H1 (cell line): ENCODE data around the gene BRMS1L. TPM values are rescaled to one million over a fixed set of nuclear protein-coding genes. Genes with fewer than 3 reads are reported as not detected.

Experiments used
- BACH1 ChIP-seq: IDR thresholded peaks from 2 replicates; pipeline ENCODE4 v1.6.1; 2012; ENCODE audit warnings: low read length, improper control_type of control experiment
- CTBP2 ChIP-seq: IDR thresholded peaks from 2 replicates; pipeline ENCODE4 v1.7.0; 2011; ENCODE audit warnings: borderline replicate concordance, mild to moderate bottlenecking, moderate library complexity, mixed read lengths, low read length; ENCODE audit not compliant: insufficient read depth, insufficient read length
- MAFK ChIP-seq: IDR thresholded peaks from 2 replicates; pipeline ENCODE4 v1.6.1; 2012; ENCODE audit warnings: low read depth, mild to moderate bottlenecking, improper control_type of control experiment, low read length
- SRF ChIP-seq: IDR thresholded peaks from 2 replicates; pipeline ENCODE4 v1.6.1; 2011; ENCODE audit warnings: mild to moderate bottlenecking, low read depth, low read length, moderate library complexity
- SUZ12 ChIP-seq: fragments of 200-600 bp; sonication (generic); IDR thresholded peaks from 2 replicates; pipeline ENCODE4 v1.6.1; 2012; ENCODE audit warnings: mild to moderate bottlenecking, inconsistent platforms, low read length, moderate library complexity, mixed read lengths
- polyA plus RNA-seq, 7 experiments: library from polyadenylated mRNA; depleted of rRNA in 3 of 7; stranded (reverse) in 5 of 7; unstranded in 2 of 7; fragments of >200 nt in 5 of 7; fragments of 200-250 nt in 2 of 7; gene quantifications; 1 replicate in 5 of 7; 2 replicates in 1 of 7; 4 replicates in 1 of 7; pipeline versions ENCODE4 v1.2.1 to v1.2.3, GENCODE V29; 2011 to 2013; ENCODE audit warnings: missing spikeins in 2 of 7, mixed read lengths in 2 of 7
- total RNA-seq: library from RNA; stranded (reverse); fragmentation: NEBNext Ultra II Directional; extraction: Animal tissue kit (Norgen Biotek cat#: 25700); gene quantifications from 2 replicates; pipeline ENCODE4 v1.2.1, GENCODE V29; 2021
- TF ChIP-seq, protein P1 (sequence below): fragments of 300-600 bp; sonication (generic); IDR thresholded peaks from 2 replicates; pipeline ENCODE4 v1.7.1; 2012; ENCODE audit warnings: low read length, moderate library complexity, mild to moderate bottlenecking, inconsistent platforms; ENCODE audit not compliant: insufficient replicate concordance
- TF ChIP-seq, protein P2 (sequence below): IDR thresholded peaks from 2 replicates; pipeline ENCODE4 v1.6.1; 2011; ENCODE audit warnings: low read depth, mild to moderate bottlenecking, low read length; ENCODE audit not compliant: insufficient read depth

Gene BRMS1L
- total and polyA plus RNA-seq, 2 of the 8 experiments (the other 6 are each of a cell fraction or from before 2014, with no cell fraction given), result 4.4 to 10.9 TPM

DNA sequence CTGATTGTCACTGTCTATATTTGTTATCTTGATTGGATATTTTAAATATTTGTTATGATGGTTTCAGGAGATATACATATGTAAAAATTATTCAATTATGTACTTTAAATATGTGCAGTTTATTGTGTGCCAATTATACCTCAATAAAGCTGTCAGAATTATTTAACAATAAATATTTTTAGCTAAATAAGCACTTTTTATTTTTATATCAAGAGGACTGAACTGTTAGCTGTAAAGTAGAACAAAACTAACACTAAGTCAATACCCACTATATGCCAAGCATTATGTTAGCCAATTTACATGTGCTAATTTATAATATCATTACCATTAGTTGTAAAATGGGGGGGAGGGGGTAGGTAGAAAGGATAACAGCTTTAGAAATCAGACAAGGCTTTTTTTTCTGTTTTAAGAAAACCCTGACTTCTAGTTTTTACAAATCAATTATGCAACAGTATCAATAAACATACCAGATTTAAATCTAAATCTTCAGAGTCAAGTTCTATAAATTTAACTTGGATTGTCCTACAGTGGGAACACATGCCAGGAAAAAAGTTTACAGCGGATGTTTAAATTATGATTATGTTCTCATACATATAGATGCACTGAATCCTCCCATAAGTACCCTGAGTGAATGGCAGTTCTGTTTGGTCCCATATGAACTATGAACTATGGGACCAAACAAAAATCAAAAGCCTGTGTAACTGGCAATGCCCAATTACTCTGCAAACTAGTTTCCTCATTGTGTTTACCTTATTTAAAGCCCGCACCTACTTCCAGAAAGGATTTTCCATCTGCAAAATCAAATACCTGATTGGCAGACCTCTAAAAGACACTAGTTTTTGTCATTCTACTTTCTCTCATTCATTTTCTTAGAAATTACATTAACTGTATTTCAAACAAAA lies 19.9 kb upstream of the BRMS1L start (continued):
- TF ChIP-seq, protein P1, sequence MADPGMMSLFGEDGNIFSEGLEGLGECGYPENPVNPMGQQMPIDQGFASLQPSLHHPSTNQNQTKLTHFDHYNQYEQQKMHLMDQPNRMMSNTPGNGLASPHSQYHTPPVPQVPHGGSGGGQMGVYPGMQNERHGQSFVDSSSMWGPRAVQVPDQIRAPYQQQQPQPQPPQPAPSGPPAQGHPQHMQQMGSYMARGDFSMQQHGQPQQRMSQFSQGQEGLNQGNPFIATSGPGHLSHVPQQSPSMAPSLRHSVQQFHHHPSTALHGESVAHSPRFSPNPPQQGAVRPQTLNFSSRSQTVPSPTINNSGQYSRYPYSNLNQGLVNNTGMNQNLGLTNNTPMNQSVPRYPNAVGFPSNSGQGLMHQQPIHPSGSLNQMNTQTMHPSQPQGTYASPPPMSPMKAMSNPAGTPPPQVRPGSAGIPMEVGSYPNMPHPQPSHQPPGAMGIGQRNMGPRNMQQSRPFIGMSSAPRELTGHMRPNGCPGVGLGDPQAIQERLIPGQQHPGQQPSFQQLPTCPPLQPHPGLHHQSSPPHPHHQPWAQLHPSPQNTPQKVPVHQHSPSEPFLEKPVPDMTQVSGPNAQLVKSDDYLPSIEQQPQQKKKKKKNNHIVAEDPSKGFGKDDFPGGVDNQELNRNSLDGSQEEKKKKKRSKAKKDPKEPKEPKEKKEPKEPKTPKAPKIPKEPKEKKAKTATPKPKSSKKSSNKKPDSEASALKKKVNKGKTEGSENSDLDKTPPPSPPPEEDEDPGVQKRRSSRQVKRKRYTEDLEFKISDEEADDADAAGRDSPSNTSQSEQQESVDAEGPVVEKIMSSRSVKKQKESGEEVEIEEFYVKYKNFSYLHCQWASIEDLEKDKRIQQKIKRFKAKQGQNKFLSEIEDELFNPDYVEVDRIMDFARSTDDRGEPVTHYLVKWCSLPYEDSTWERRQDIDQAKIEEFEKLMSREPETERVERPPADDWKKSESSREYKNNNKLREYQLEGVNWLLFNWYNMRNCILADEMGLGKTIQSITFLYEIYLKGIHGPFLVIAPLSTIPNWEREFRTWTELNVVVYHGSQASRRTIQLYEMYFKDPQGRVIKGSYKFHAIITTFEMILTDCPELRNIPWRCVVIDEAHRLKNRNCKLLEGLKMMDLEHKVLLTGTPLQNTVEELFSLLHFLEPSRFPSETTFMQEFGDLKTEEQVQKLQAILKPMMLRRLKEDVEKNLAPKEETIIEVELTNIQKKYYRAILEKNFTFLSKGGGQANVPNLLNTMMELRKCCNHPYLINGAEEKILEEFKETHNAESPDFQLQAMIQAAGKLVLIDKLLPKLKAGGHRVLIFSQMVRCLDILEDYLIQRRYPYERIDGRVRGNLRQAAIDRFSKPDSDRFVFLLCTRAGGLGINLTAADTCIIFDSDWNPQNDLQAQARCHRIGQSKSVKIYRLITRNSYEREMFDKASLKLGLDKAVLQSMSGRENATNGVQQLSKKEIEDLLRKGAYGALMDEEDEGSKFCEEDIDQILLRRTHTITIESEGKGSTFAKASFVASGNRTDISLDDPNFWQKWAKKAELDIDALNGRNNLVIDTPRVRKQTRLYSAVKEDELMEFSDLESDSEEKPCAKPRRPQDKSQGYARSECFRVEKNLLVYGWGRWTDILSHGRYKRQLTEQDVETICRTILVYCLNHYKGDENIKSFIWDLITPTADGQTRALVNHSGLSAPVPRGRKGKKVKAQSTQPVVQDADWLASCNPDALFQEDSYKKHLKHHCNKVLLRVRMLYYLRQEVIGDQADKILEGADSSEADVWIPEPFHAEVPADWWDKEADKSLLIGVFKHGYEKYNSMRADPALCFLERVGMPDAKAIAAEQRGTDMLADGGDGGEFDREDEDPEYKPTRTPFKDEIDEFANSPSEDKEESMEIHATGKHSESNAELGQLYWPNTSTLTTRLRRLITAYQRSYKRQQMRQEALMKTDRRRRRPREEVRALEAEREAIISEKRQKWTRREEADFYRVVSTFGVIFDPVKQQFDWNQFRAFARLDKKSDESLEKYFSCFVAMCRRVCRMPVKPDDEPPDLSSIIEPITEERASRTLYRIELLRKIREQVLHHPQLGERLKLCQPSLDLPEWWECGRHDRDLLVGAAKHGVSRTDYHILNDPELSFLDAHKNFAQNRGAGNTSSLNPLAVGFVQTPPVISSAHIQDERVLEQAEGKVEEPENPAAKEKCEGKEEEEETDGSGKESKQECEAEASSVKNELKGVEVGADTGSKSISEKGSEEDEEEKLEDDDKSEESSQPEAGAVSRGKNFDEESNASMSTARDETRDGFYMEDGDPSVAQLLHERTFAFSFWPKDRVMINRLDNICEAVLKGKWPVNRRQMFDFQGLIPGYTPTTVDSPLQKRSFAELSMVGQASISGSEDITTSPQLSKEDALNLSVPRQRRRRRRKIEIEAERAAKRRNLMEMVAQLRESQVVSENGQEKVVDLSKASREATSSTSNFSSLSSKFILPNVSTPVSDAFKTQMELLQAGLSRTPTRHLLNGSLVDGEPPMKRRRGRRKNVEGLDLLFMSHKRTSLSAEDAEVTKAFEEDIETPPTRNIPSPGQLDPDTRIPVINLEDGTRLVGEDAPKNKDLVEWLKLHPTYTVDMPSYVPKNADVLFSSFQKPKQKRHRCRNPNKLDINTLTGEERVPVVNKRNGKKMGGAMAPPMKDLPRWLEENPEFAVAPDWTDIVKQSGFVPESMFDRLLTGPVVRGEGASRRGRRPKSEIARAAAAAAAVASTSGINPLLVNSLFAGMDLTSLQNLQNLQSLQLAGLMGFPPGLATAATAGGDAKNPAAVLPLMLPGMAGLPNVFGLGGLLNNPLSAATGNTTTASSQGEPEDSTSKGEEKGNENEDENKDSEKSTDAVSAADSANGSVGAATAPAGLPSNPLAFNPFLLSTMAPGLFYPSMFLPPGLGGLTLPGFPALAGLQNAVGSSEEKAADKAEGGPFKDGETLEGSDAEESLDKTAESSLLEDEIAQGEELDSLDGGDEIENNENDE, result no peak
- TF ChIP-seq MAFK (no peak), BACH1 (no peak), SUZ12 (no peak), SRF (no peak), CTBP2 (no peak)
- TF ChIP-seq, protein P2, sequence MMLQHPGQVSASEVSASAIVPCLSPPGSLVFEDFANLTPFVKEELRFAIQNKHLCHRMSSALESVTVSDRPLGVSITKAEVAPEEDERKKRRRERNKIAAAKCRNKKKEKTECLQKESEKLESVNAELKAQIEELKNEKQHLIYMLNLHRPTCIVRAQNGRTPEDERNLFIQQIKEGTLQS, result no peak
